Mononuclear cell (primary cell): ENCODE measurements around the gene WNT4. TPM values are rescaled to one million over a fixed set of nuclear protein-coding genes. Genes with fewer than 3 reads are reported as not detected.

Experiments used
- H3K27me3 ChIP-seq: 2 replicates; pipeline ENCODE4 v1.6.0; 2011; ENCODE audit warnings: low read length, control low read depth; ENCODE audit not compliant: insufficient read depth
- H3K4me1 ChIP-seq: 2 replicates; pipeline ENCODE4 v1.5.1; 2011; ENCODE audit warnings: mild to moderate bottlenecking, low read length, control low read depth; ENCODE audit not compliant: insufficient read depth
- H3K4me3 ChIP-seq: 2 replicates; pipeline ENCODE4 v1.5.1; 2011; ENCODE audit warnings: mild to moderate bottlenecking, low read length, moderate library complexity
- H3K9me3 ChIP-seq: 2 replicates; pipeline ENCODE4 v1.5.1; 2011; ENCODE audit warnings: low read depth, mild to moderate bottlenecking, control low read depth, low read length
- total RNA-seq: library from RNA; depleted of rRNA; stranded (reverse); fragments of >200 nt; gene quantifications from one replicate; pipeline ENCODE4 v1.2.3, GENCODE V29; 2012

WNT4 gene
- total RNA-seq, 1 donor, result not detected

GRCh38 chr1:22142315-22143064 is 407 bp downstream of the WNT4 start:
- Histone ChIP-seq H3K4me1 (peaks cover 6% of the 10 kb centered on the region), H3K9me3 (no peaks in the 10 kb centered on the region), H3K27me3 (peaks cover 38% of the 10 kb centered on the region), H3K4me3 (no peak overlapping the region)

GRCh38 chr1:22141554-22142314 is 1.2 kb downstream of the WNT4 start:
- peaks cover 6% of the 10 kb centered on the region for H3K4me1 ChIP-seq
- H3K9me3 ChIP-seq, result no peaks in the 10 kb centered on the region
- H3K27me3 ChIP-seq, result peaks cover 38% of the 10 kb centered on the region
- no peak overlapping the region for H3K4me3 ChIP-seq

GRCh38 chr1:22140694-22141093 is 2.2 kb downstream of the WNT4 start:
- H3K4me1 ChIP-seq, result peaks cover 6% of the 10 kb centered on the region
- no peak overlapping the region for H3K4me3 ChIP-seq
- H3K9me3 ChIP-seq, result no peaks in the 10 kb centered on the region
- peaks cover 38% of the 10 kb centered on the region for H3K27me3 ChIP-seq

- no peak overlapping the region for H3K4me3 ChIP-seq
- peaks cover 6% of the 10 kb centered on the region for H3K4me1 ChIP-seq
- H3K27me3 ChIP-seq, result peaks cover 31% of the 10 kb centered on the region
- no peaks in the 10 kb centered on the region for H3K9me3 ChIP-seq
Measured at GRCh38 chr1:22139817-22140216, 3.1 kb downstream of the WNT4 start.

GRCh38 chr1:22139066-22139594 is 3.8 kb downstream of the WNT4 start:
- Histone ChIP-seq H3K9me3 (no peaks in the 10 kb centered on the region), H3K4me3 (no peak overlapping the region), H3K4me1 (peaks cover 6% of the 10 kb centered on the region), H3K27me3 (peaks cover 24% of the 10 kb centered on the region)

- H3K27me3 ChIP-seq, result peaks cover 16% of the 10 kb centered on the region
- H3K4me3 ChIP-seq, result no peak overlapping the region
- no peaks in the 10 kb centered on the region for H3K9me3 ChIP-seq
- H3K4me1 ChIP-seq, result peaks cover 3% of the 10 kb centered on the region
Measured at GRCh38 chr1:22137004-22137720, 5.7 kb downstream of the WNT4 start.

- no peak overlapping the region for H3K4me3 ChIP-seq
- no peaks in the 10 kb centered on the region for H3K9me3 ChIP-seq
- H3K4me1 ChIP-seq, result no peaks in the 10 kb centered on the region
- no peaks in the 10 kb centered on the region for H3K27me3 ChIP-seq
Measured at GRCh38 chr1:22133931-22134324, 9.0 kb downstream of the WNT4 start.

GRCh38 chr1:22133247-22133930 is 9.5 kb downstream of the WNT4 start:
- H3K9me3 ChIP-seq, result no peaks in the 10 kb centered on the region
- H3K4me3 ChIP-seq, result no peak overlapping the region
- no peaks in the 10 kb centered on the region for H3K4me1 ChIP-seq
- no peaks in the 10 kb centered on the region for H3K27me3 ChIP-seq

- H3K9me3 ChIP-seq, result no peaks in the 10 kb centered on the region
Measured at GRCh38 chr1:22132517-22133235, 10.2 kb downstream of the WNT4 start.

GRCh38 chr1:22131875-22132486 is 10.9 kb downstream of the WNT4 start:
- H3K4me1 ChIP-seq, result no peaks in the 10 kb centered on the region

More at GRCh38 chr1:22132517-22133235, 10.2 kb downstream of the WNT4 start:
- no peaks in the 10 kb centered on the region for H3K4me1 ChIP-seq
- H3K4me3 ChIP-seq, result no peak overlapping the region
- no peaks in the 10 kb centered on the region for H3K27me3 ChIP-seq

GRCh38 chr1:22131062-22131461 is 11.8 kb downstream of the WNT4 start:
- H3K9me3 ChIP-seq, result no peaks in the 10 kb centered on the region
- H3K27me3 ChIP-seq, result no peaks in the 10 kb centered on the region
- no peak overlapping the region for H3K4me3 ChIP-seq
- H3K4me1 ChIP-seq, result no peaks in the 10 kb centered on the region

More at GRCh38 chr1:22131875-22132486, 10.9 kb downstream of the WNT4 start:
- Histone ChIP-seq H3K27me3 (no peaks in the 10 kb centered on the region), H3K4me3 (no peak overlapping the region), H3K9me3 (no peaks in the 10 kb centered on the region)

GRCh38 chr1:22129501-22130117 is 13.3 kb downstream of the WNT4 start:
- no peaks in the 10 kb centered on the region for H3K27me3 ChIP-seq
- no peaks in the 10 kb centered on the region for H3K4me1 ChIP-seq
- H3K4me3 ChIP-seq, result no peak overlapping the region
- H3K9me3 ChIP-seq, result no peaks in the 10 kb centered on the region

GRCh38 chr1:22128392-22128791 is 14.5 kb downstream of the WNT4 start:
- H3K4me3 ChIP-seq, result no peak overlapping the region
- no peaks in the 10 kb centered on the region for H3K4me1 ChIP-seq
- no peaks in the 10 kb centered on the region for H3K27me3 ChIP-seq
- H3K9me3 ChIP-seq, result no peaks in the 10 kb centered on the region
